A673 (cell line): Measurements from ENCODE around the gene GDE1. TPM values are rescaled to one million over a fixed set of nuclear protein-coding genes. Genes with fewer than 3 reads are reported as not detected.
A peak's percentile ranks its signal among the peaks of the same experiment; 100 is the strongest.

Source experiments
- BruUV-seq: library from RNA; stranded (reverse); fragments of 400-500 nt; replicated peaks from 2 replicates; lab custom pipeline; 2021; lab: Mats Ljungman, UMichigan
- CTCF ChIA-PET: fragments of 300-600 bp; sonication (Branson Sonifier 250); formaldehyde crosslinking; loops from one replicate; lab custom pipeline; 2022; ENCODE audit warnings: antibody characterized with exemption; lab: Charles Lee
- POLR2A ChIA-PET: fragments of 300-600 bp; sonication (Branson Sonifier 250); formaldehyde crosslinking; loops from one replicate; lab custom pipeline; 2022; ENCODE audit warnings: antibody characterized with exemption; ENCODE audit not compliant: low non-redundant PET; lab: Charles Lee
- DNase-seq: peaks from one replicate; pipeline ENCODE4 v3.0.0-alpha.2; 2015; ENCODE audit warnings: low spot score
- H3K27ac ChIP-seq: fragments of 200-600 bp; sonication (generic); 2 replicates; pipeline ENCODE4 v1.5.1; 2016; ENCODE audit warnings: mixed run types, low read depth, mild to moderate bottlenecking, mixed read lengths, antibody characterized with exemption, low read length; ENCODE audit not compliant: poor library complexity, severe bottlenecking
- H3K27me3 ChIP-seq: fragments of 200-600 bp; sonication (generic); replicated peaks from 2 replicates; pipeline ENCODE4 v1.6.1; 2017; ENCODE audit warnings: mixed run types, low read depth, mild to moderate bottlenecking, mixed read lengths, antibody characterized with exemption, low read length; ENCODE audit not compliant: insufficient read depth, poor library complexity
- H3K36me3 ChIP-seq: fragments of 200-600 bp; sonication (generic); 2 replicates; pipeline ENCODE4 v1.6.1; 2016; ENCODE audit warnings: mixed run types, mild to moderate bottlenecking, mixed read lengths, antibody characterized with exemption, low read length; ENCODE audit not compliant: insufficient read depth, poor library complexity, severe bottlenecking
- H3K4me1 ChIP-seq: fragments of 200-600 bp; sonication (generic); 2 replicates; pipeline ENCODE4 v1.6.1; 2017; ENCODE audit warnings: mixed run types, mild to moderate bottlenecking, mixed read lengths, antibody characterized with exemption, low read length; ENCODE audit not compliant: insufficient read depth, poor library complexity, severe bottlenecking
- H3K4me3 ChIP-seq: fragments of 200-600 bp; sonication (generic); 2 replicates; pipeline ENCODE4 v1.5.1; 2016; ENCODE audit warnings: low read depth, mixed run types, mild to moderate bottlenecking, mixed read lengths, low read length; ENCODE audit not compliant: poor library complexity, severe bottlenecking
- H3K9me3 ChIP-seq: fragments of 200-600 bp; sonication (generic); 2 replicates; pipeline ENCODE4 v1.6.1; 2016; ENCODE audit warnings: mixed run types, low read depth, mild to moderate bottlenecking, mixed read lengths, antibody characterized with exemption, low read length; ENCODE audit not compliant: poor library complexity, severe bottlenecking
- CTCF ChIP-seq: fragments of 300-800, 200-600 bp; sonication (generic); conservative IDR thresholded peaks from 2 replicates; pipeline ENCODE4 v1.5.1; 2017; ENCODE audit warnings: low read depth, mild to moderate bottlenecking, antibody characterized with exemption, low read length, moderate library complexity, mixed read lengths
- EZH2 ChIP-seq: fragments of 200-600 bp; sonication (generic); IDR thresholded peaks from 2 replicates; pipeline ENCODE4 v1.6.1; 2017; ENCODE audit warnings: borderline replicate concordance, low read depth, mild to moderate bottlenecking, mixed read lengths, antibody characterized with exemption, low read length; ENCODE audit not compliant: poor library complexity, severe bottlenecking
- intact Hi-C: fragments of 100-400 bp; cut with micrococcal nuclease; formaldehyde crosslinking; loops from one replicate; pipeline ENCODE4 v1.10.0; 2022; ENCODE audit not compliant: unreplicated experiment
- total RNA-seq: library from RNA; stranded (reverse); gene quantifications from 2 replicates; pipeline ENCODE4 v1.2.3, GENCODE V29; 2021

GDE1 gene
- total RNA-seq, 1 experiment from 2014 or later = 63.5 TPM

DNA sequence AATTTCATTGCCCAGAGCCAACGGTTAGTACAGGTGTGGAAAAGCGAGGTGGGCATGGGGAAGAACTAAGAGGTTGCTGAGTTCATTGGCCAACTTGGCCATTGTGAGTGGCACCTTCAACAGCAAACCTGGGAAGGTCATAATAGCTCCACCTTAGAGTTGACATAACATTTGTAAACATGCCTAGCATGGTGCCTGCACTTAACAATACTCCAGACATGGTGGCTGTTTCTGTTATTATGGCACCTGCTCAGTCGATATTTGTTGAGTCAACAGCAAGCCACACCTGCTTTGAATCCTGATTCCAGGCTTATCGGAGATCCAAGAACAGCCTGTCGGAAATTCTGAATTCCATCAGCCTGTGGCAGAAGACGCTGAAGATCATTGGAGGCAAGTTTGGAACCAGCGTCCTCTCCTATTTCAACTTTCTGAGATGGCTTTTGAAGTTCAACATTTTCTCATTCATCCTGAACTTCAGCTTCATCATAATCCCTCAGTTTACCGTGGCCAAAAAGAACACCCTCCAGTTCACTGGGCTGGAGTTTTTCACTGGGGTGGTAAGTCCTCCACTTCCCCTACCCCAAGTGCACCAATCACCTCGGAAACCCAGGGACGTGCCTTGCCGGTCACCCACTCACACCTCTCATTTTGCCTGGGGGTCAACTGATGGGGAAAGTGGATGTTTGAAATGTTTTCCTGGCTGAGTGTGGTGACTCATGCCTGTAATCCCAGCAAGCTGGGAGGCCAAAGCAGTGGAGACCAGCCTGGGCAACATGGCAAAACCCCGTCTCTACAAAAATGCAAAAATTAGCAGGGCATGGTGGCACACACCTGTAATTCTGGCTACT is 58.2 kb downstream of the GDE1 start:
- BruUV-seq = no TSS peak
- ChIA-PET CTCF (no interaction called here), POLR2A (interaction anchor here (0.6 to 0.7 kb wide), 2 partner anchors 237 to 370 kb away, joined by 4 to 10 read pairs; no protein-coding TSS in a partner anchor)
- Histone ChIP-seq H3K9me3 (no peaks in the 10 kb centered on the region), H3K27me3 (no peaks in the 10 kb centered on the region), H3K4me3 (no peak overlapping the region), H3K36me3 (no peaks in the 10 kb centered on the region), H3K27ac (peak overlapping the region; percentile 57), H3K4me1 (no peaks in the 10 kb centered on the region)
- intact Hi-C loops = no loop called here
- no peak for TF ChIP-seq CTCF
- TF ChIP-seq EZH2 = no peak
- no peak for DNase-seq

DNA sequence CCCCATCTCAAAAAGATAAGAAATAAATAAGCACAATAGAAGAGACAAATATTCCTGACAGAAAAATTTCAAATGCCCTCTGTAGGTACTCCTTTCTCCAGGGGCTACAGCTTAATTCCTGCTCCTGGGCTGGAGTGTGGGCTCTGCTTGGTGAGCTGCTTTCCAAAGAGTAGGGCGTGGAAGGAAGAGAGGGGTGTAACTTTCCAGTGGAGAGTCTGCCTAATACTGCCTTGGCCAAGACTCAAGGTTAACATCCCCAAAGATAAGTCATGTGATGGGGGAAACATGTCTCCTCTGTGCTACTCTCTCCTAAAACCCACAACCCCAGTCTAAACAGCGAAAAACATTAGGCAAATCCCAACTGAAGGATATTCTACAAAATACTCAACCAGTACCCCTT is 61.5 kb downstream of the GDE1 start:
- no peaks in the 10 kb centered on the region for H3K4me1 ChIP-seq
- no peaks in the 10 kb centered on the region for H3K36me3 ChIP-seq
- no peak overlapping the region for H3K27ac ChIP-seq
- no TSS peak for BruUV-seq
- TF ChIP-seq CTCF (no peak), EZH2 (no peak)
- POLR2A ChIA-PET = no interaction called here
- H3K4me3 ChIP-seq = no peak overlapping the region
- no peaks in the 10 kb centered on the region for H3K27me3 ChIP-seq
- H3K9me3 ChIP-seq = no peaks in the 10 kb centered on the region
- intact Hi-C loops = no loop called here
- DNase-seq = no peak
- CTCF ChIA-PET = no interaction called here

GRCh38 chr16:19458722-19459379 is 63.0 kb downstream of the GDE1 start:
- BruUV-seq = no TSS peak
- H3K27me3 ChIP-seq = no peaks in the 10 kb centered on the region
- intact Hi-C loops = no loop called here
- DNase-seq = no peak
- H3K4me3 ChIP-seq = no peak overlapping the region
- ChIA-PET CTCF (no interaction called here), POLR2A (no interaction called here)
- TF ChIP-seq CTCF (no peak), EZH2 (no peak)
- no peaks in the 10 kb centered on the region for H3K4me1 ChIP-seq
- H3K9me3 ChIP-seq = no peaks in the 10 kb centered on the region
- H3K36me3 ChIP-seq = no peaks in the 10 kb centered on the region
- H3K27ac ChIP-seq = no peak overlapping the region

Other genes with a start within 250 kb of the GDE1 start
- gene CLEC19A, start 236.4 kb downstream of the GDE1 start, total RNA-seq = not detected in 2 replicates
- gene TMC5, start 104.2 kb downstream of the GDE1 start, total RNA-seq = 1.0 and 3.5 TPM in 2 replicates
- 37.8 and 42.1 TPM in 2 replicates for gene CCP110, start 1.8 kb upstream of the GDE1 start, total RNA-seq
- 51.1 and 53.3 TPM in 2 replicates for gene VPS35L, start 33.6 kb upstream of the GDE1 start, total RNA-seq
- gene KNOP1, start 196.1 kb upstream of the GDE1 start, total RNA-seq = 65.0 and 68.9 TPM in 2 replicates
- 11.2 and 14.1 TPM in 2 replicates for gene IQCK, start 196.2 kb upstream of the GDE1 start, total RNA-seq